Activated T-helper 1 cell treated with Interleukin-2 at 50 U/mL for 16 hours (primary cell): ENCODE measurements around the gene ARMC6.
"Not testable (repeated sequence)": the region's sequence is repeated elsewhere in the genome, so short reads cannot be mapped to it uniquely, and the experiment has no call there.

Experiments used
- DNase-seq: peaks from one replicate; pipeline ENCODE4 v3.0.0-alpha.2; 2020; ENCODE audit warnings: low read depth

ARMC6 gene

DNA sequence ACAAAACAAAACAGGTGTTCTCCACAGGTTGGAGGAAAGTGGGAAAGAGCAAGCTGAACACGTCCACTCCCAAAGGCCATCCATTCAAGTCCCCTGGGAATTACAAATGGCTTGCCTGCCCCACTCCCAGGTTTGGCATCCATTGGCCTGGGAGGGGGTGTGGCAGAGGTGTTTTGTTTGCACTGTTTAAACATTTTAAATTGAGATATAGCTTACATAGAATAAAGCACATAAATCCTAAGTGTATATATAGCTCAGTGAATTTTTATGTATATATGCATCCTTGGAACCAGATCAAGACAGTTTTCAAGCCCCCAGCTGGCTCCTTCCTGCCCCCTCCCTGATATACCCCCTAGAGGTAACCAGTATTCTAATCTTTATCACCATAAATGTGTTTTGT is 43.1 kb downstream of the ARMC6 start:
- no peak for DNase-seq

- DNase-seq = no peak
These were observed 43.7 kb downstream of the ARMC6 start for GRCh38 chr19:19077103-19077502.

DNA sequence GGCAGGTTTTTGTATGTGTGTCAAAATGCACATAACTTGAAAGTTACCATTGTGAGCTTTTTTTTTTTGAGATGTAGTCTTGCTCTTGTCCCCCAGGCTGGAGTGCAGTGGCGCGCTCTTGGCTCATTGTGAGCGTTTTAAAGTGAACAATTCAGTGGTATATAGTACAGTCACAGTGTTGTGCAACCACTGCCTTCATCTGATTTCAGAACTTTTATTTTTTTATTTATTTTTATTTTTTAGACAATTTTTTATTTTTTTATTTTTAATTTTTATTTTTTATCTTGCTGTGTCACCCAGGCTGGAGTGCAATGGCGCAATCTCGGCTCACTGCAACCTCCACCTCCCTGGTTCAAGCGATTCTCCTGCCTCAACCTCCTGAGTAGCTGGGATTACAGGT is 45.4 kb downstream of the ARMC6 start:
- no peak for DNase-seq

- no peak for DNase-seq
These were observed 46.2 kb downstream of the ARMC6 start for GRCh38 chr19:19079571-19079970.

DNA sequence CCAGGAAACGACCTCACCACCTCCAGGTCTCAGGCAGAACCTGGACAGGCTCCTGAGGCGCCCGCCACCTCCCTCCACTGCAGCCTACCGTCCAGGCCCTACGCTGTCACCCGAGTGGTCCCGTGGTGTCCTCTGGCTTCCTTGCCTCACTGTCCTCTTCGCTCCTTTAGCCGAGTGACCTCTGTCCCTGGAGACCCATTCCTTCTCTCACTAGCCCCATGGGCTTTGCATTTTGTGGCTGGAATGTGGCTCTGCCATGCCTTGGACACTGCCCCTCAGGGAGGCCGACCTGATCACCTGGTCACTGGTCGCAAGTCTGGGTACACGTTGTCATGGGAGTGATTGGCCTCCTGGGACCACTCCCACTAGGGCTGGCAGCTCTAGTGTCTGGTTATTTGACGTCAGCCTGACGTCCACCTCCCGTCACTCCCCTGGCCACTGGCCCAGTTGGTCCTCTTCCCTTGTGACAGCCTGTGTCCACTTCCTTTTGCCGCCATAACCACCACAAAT is 48.3 kb downstream of the ARMC6 start:
- no peak for DNase-seq

- DNase-seq = no peak
These were observed 50.2 kb downstream of the ARMC6 start for GRCh38 chr19:19083413-19084178.

DNA sequence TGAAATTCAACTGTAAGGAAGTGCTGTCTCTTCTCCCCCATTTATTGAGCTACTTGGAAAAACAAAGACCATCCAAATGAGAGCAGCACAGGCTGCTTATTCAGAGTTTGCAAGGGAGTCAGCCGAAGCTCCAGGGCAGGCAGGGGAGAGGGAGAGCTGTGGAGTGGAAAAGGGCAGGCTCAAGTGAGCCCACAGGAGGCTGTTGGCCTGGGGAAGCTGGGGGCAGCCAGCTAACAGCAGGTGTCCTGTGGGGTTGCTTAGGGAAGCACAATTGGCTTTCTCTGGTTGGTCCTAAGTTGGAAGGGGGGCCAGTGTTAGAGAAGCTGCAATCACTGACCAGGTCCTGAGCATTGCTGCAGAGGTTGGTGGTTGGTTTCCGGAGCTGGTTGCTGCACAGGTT is 54.3 kb downstream of the ARMC6 start:
- DNase-seq = no peak

GRCh38 chr19:19094513-19094912 is 61.1 kb downstream of the ARMC6 start:
- no peak for DNase-seq

GRCh38 chr19:19095691-19096090 is 62.3 kb downstream of the ARMC6 start:
- DNase-seq = no peak

- DNase-seq = no peak
These were observed 63.5 kb downstream of the ARMC6 start for GRCh38 chr19:19096641-19097627.

DNA sequence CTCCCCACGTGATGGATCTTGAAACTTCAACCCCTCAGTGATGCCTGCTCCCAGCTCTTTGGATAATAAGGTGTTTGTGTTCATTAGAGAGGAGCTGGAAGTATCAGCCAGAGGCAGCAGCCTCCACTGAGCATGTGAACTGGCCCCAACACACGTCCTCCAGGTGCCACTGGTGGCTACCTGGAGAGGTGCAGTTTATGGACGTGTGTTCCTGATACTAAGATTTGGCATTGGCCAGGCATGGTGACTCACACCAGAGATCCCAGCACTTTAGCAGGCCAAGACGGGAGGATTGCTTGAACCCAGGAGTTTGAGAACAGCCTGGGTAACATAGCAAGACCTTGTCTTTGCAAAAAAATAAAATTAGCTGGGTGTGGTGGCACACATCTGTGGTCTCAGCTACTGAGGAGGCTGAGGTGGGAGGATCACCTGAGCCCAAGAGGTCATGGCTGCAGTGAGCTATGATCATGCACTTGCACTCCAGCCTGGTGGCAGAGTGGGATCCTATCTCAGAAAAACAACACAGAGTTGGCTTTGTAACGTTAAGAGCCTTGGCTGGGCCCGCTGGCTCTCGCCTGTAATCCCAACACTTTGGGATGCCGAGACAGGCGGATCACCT is 64.8 kb downstream of the ARMC6 start:
- no peak for DNase-seq

DNA sequence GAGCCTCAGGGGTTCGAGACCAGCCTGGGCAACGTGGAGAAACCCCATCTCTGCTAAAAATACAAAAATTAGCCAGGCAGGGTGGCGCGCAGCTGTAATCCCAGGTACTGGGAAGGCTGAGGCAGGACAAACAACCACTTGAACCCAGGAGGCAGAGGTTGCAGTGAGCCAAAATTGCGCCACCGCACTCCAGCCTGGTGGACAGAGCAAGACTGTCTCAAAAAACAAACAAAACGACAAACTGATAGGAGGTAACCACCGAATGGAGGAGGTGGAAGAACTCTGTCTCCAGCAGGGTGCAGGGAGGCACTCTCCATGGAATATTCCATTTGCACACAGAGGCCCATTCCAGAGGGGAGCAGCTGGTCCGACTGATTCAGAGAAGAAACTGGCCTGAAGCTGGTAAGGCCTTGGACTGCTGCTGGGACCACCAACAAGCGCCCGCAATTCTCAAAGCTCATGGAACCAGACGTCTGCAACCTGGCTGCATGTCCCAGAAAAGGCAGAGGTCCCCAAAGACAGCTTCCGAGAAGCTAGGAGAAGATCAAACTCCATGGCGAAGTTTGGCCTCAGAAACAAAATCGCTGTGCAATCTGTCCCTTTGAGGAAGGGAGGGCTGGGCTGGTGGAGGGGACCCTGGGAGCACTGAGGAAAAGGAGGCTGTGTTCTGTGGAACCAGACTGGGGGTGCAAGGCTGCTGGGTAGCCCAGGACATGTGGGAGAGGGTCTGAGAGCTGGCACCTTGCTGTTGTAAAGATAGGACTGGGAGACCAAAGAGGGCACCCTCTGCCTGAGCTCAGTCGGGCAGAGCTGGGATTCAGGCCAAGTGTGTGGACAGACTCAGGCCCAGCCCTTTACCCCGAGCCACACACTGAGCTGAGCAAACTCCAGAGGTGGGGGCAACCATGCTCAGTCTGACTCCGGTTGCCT is 65.6 kb downstream of the ARMC6 start:
- no peak for DNase-seq

- DNase-seq = no peak
These were observed 68.1 kb downstream of the ARMC6 start for GRCh38 chr19:19101540-19101939.

- DNase-seq = not testable (repeated sequence)
These were observed 69.2 kb downstream of the ARMC6 start for GRCh38 chr19:19102566-19102965.

DNA sequence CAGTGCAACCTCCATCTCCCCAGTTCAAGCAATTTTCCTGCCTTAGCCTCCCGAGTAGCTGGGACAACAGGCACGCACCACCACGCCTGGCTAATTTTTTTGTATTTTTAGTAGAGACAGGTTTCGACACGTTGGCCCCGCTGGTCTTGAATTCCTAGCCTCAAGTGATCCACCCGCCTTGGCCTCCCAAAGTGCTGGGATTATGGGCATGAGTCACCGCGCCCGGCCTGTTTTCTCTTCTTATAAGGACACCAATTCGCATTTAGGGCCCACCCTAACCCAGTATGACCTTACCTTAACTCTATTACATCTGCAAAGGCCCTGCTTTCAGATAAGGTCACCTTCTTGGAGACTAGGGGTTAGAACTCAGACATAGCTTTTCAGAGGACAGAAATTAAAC is 69.8 kb downstream of the ARMC6 start:
- DNase-seq = no peak

GRCh38 chr19:19105365-19106055 is 72.1 kb downstream of the ARMC6 start:
- DNase-seq = no peak

DNA sequence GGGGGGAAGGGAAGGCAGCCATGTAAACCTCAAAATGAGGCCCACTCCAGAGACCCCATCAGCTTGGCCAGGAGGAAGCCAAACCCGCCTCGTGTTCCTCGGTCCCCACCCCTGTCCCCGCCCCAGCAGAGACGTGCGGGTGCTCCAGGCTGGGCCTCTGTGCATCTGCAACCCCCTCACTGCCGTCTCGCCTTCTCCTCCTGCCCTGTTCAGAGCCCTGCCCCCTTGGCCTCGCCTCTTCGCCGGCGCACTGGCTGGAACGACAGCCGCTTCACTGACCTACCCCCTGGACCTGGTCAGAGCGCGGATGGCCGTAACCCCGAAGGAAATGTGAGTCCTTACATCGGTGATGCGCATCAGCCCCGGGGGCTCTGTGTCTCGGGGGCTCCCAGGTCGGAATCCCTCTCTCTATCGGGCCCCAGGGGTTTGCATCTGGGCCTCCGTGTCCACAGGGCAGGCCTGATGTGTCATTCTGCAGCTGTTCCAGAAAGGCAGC is 72.7 kb downstream of the ARMC6 start:
- DNase-seq = no peak

- not testable (repeated sequence) for DNase-seq
These were observed 73.5 kb downstream of the ARMC6 start for GRCh38 chr19:19106938-19107337.

DNA sequence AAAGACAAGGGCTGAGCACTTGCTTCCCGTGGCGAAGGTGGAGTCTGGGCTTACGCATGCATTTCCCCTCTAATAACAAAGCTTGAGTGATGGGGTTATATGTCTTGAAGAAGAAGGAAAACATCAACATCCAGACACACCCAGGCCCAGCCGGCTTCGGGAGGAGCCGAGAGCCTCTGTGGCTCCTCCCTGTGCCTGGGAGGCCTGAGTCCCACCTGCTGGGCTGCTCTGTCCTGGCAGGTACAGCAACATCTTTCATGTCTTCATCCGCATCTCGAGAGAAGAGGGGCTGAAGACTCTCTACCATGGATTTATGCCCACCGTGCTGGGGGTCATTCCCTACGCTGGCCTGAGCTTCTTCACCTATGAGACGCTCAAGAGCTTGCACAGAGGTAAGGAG is 74.3 kb downstream of the ARMC6 start:
- no peak for DNase-seq
